ENCODE results near the gene CTU1. TPM values are rescaled to one million over a fixed set of nuclear protein-coding genes. Genes with fewer than 3 reads are reported as not detected.

Gene CTU1
- total RNA-seq, 1 donor from 2014 or later, result 7.4 TPM

GRCh38 chr19:51094696-51095279, 13.4 kb downstream of the CTU1 start:
- no peak overlapping the region for H3K27ac Mint-ChIP-seq
- peak; percentile 51 for DNase-seq (ENCODE audit: low spot score, unreplicated experiment)
- H3K9me3 Mint-ChIP-seq (ENCODE audit: low read depth), result no peaks in the 10 kb centered on the region

GRCh38 chr19:51093510-51094345, 14.5 kb downstream of the CTU1 start:
- H3K4me3 Mint-ChIP-seq (ENCODE audit: low read depth), result no peak overlapping the region
- peaks cover 18% of the 10 kb centered on the region for H3K27me3 Mint-ChIP-seq
- TF ChIP-seq, protein P1, sequence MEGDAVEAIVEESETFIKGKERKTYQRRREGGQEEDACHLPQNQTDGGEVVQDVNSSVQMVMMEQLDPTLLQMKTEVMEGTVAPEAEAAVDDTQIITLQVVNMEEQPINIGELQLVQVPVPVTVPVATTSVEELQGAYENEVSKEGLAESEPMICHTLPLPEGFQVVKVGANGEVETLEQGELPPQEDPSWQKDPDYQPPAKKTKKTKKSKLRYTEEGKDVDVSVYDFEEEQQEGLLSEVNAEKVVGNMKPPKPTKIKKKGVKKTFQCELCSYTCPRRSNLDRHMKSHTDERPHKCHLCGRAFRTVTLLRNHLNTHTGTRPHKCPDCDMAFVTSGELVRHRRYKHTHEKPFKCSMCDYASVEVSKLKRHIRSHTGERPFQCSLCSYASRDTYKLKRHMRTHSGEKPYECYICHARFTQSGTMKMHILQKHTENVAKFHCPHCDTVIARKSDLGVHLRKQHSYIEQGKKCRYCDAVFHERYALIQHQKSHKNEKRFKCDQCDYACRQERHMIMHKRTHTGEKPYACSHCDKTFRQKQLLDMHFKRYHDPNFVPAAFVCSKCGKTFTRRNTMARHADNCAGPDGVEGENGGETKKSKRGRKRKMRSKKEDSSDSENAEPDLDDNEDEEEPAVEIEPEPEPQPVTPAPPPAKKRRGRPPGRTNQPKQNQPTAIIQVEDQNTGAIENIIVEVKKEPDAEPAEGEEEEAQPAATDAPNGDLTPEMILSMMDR (IDR thresholded peaks at IDR 0.05; ENCODE audit: unreplicated experiment), result no peak
- H3K9me3 Mint-ChIP-seq (ENCODE audit: low read depth), result no peaks in the 10 kb centered on the region
- peak overlapping the region; percentile 7 for H3K27ac Mint-ChIP-seq
- no peak for DNase-seq (ENCODE audit: low spot score, unreplicated experiment)
- no peaks in the 10 kb centered on the region for H3K36me3 Mint-ChIP-seq (ENCODE audit: insufficient read depth)
- H3K4me1 Mint-ChIP-seq (ENCODE audit: low read depth), result peaks cover 12% of the 10 kb centered on the region

More at GRCh38 chr19:51094696-51095279, 13.4 kb downstream of the CTU1 start:
- H3K36me3 Mint-ChIP-seq (ENCODE audit: insufficient read depth), result no peaks in the 10 kb centered on the region
- TF ChIP-seq, protein P1 (IDR thresholded peaks at IDR 0.05; ENCODE audit: unreplicated experiment), result peak; percentile 81
- H3K4me3 Mint-ChIP-seq (ENCODE audit: low read depth), result no peak overlapping the region
- H3K4me1 Mint-ChIP-seq (ENCODE audit: low read depth), result peaks cover 12% of the 10 kb centered on the region
- H3K27me3 Mint-ChIP-seq, result peaks cover 14% of the 10 kb centered on the region

DNA sequence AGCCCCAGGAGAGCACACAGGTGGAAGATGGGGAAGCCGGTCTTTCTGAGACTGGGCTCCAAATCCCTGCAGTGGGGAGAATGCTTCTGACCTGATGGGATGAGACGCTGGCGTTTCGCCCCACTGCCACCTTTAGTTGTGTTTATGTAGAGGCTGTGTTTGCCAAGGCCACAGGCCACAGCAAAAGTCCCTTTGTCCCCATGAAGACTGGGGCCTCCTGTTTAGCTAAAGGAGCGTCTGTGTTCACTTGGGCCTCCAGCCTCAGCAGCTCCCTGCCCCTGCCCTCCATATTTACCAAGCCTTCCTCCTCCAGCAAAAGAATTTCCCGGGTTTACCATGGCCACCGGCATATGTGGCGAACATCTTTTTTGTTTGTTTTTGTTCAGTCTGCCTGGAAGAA, 15.1 kb downstream of the CTU1 start:
- no peaks in the 10 kb centered on the region for H3K36me3 Mint-ChIP-seq (ENCODE audit: insufficient read depth)
- no peak for DNase-seq (ENCODE audit: low spot score, unreplicated experiment)
- no peaks in the 10 kb centered on the region for H3K9me3 Mint-ChIP-seq (ENCODE audit: low read depth)
- no peak overlapping the region for H3K4me3 Mint-ChIP-seq (ENCODE audit: low read depth)
- H3K27me3 Mint-ChIP-seq, result peaks cover 18% of the 10 kb centered on the region
- TF ChIP-seq, protein P1 (IDR thresholded peaks at IDR 0.05; ENCODE audit: unreplicated experiment), result no peak
- H3K27ac Mint-ChIP-seq, result peak overlapping the region; percentile 7
- peaks cover 12% of the 10 kb centered on the region for H3K4me1 Mint-ChIP-seq (ENCODE audit: low read depth)

GRCh38 chr19:51091895-51092873, 16.0 kb downstream of the CTU1 start:
- no peak for DNase-seq (ENCODE audit: low spot score, unreplicated experiment)
- Mint-ChIP-seq H3K4me3 (ENCODE audit: low read depth) (no peak overlapping the region), H3K27me3 (peaks cover 18% of the 10 kb centered on the region), H3K27ac (peak overlapping the region; percentile 37), H3K36me3 (ENCODE audit: insufficient read depth) (no peaks in the 10 kb centered on the region), H3K4me1 (ENCODE audit: low read depth) (peaks cover 12% of the 10 kb centered on the region), H3K9me3 (ENCODE audit: low read depth) (no peaks in the 10 kb centered on the region)
- TF ChIP-seq, protein P1 (IDR thresholded peaks at IDR 0.05; ENCODE audit: unreplicated experiment), result no peak

- Mint-ChIP-seq H3K36me3 (ENCODE audit: insufficient read depth) (no peaks in the 10 kb centered on the region), H3K4me3 (ENCODE audit: low read depth) (no peak overlapping the region), H3K9me3 (ENCODE audit: low read depth) (no peaks in the 10 kb centered on the region), H3K27ac (no peak overlapping the region), H3K27me3 (peaks cover 21% of the 10 kb centered on the region), H3K4me1 (ENCODE audit: low read depth) (peaks cover 12% of the 10 kb centered on the region)
- TF ChIP-seq, protein P1 (IDR thresholded peaks at IDR 0.05; ENCODE audit: unreplicated experiment), result no peak
- DNase-seq (ENCODE audit: low spot score, unreplicated experiment), result no peak
Measured at GRCh38 chr19:51091126-51091525, 17.1 kb downstream of the CTU1 start.

Measured in progenitor cell of endocrine pancreas (in vitro differentiated cells).